ENCODE measurements around the gene DGKB.
"Not testable (repeated sequence)": the region's sequence is repeated elsewhere in the genome, so short reads cannot be mapped to it uniquely, and the experiment has no call there.

DGKB gene

GRCh38 chr7:14583518-14583917, 319.0 kb downstream of the DGKB start:
- no peak for DNase-seq (ENCODE audit: low read depth)

GRCh38 chr7:14582010-14582409, 320.5 kb downstream of the DGKB start:
- no peak for DNase-seq (ENCODE audit: low read depth)

- DNase-seq (ENCODE audit: low read depth) = no peak
These were observed 322.6 kb downstream of the DGKB start for GRCh38 chr7:14579971-14580370.

- no peak for DNase-seq (ENCODE audit: low read depth)
These were observed 326.0 kb downstream of the DGKB start for GRCh38 chr7:14576578-14576977.

- no peak for DNase-seq (ENCODE audit: low read depth)
These were observed 331.6 kb downstream of the DGKB start for GRCh38 chr7:14570750-14571607.

- no peak for DNase-seq (ENCODE audit: low read depth)
These were observed 350.5 kb downstream of the DGKB start for GRCh38 chr7:14552060-14552459.

GRCh38 chr7:14551310-14551709, 351.2 kb downstream of the DGKB start:
- DNase-seq (ENCODE audit: low read depth) = no peak

GRCh38 chr7:14542624-14543023, 359.9 kb downstream of the DGKB start:
- DNase-seq (ENCODE audit: low read depth) = no peak

GRCh38 chr7:14521183-14521582, 381.4 kb downstream of the DGKB start:
- DNase-seq (ENCODE audit: low read depth) = no peak

- DNase-seq (ENCODE audit: low read depth) = no peak
These were observed 392.3 kb downstream of the DGKB start for GRCh38 chr7:14510268-14510667.

GRCh38 chr7:14507617-14508016, 394.9 kb downstream of the DGKB start:
- no peak for DNase-seq (ENCODE audit: low read depth)

- DNase-seq (ENCODE audit: low read depth) = no peak
These were observed 396.6 kb downstream of the DGKB start for GRCh38 chr7:14505906-14506305.

GRCh38 chr7:14504134-14504533, 398.4 kb downstream of the DGKB start:
- no peak for DNase-seq (ENCODE audit: low read depth)

- no peak for DNase-seq (ENCODE audit: low read depth)
These were observed 398.9 kb downstream of the DGKB start for GRCh38 chr7:14503623-14504022.

- DNase-seq (ENCODE audit: low read depth) = no peak
These were observed 401.1 kb downstream of the DGKB start for GRCh38 chr7:14501436-14501835.

GRCh38 chr7:14497390-14497789, 405.2 kb downstream of the DGKB start:
- DNase-seq (ENCODE audit: low read depth) = no peak

- DNase-seq (ENCODE audit: low read depth) = no peak
These were observed 406.9 kb downstream of the DGKB start for GRCh38 chr7:14495633-14496032.

- DNase-seq (ENCODE audit: low read depth) = no peak
These were observed 414.7 kb downstream of the DGKB start for GRCh38 chr7:14487701-14488395.

- no peak for DNase-seq (ENCODE audit: low read depth)
These were observed 418.9 kb downstream of the DGKB start for GRCh38 chr7:14483663-14484062.

- no peak for DNase-seq (ENCODE audit: low read depth)
These were observed 422.3 kb downstream of the DGKB start for GRCh38 chr7:14480281-14480680.

- no peak for DNase-seq (ENCODE audit: low read depth)
These were observed 423.6 kb downstream of the DGKB start for GRCh38 chr7:14478834-14479510.

- not testable (repeated sequence) for DNase-seq (ENCODE audit: low read depth)
These were observed 440.8 kb downstream of the DGKB start for GRCh38 chr7:14461716-14462115.

- not testable (repeated sequence) for DNase-seq (ENCODE audit: low read depth)
These were observed 443.7 kb downstream of the DGKB start for GRCh38 chr7:14458846-14459245.
